ENCODE measurements around the gene TBC1D17. TPM values are rescaled to one million over a fixed set of nuclear protein-coding genes. Genes with fewer than 3 reads are reported as not detected.
A peak's percentile ranks its signal among the peaks of the same experiment; 100 is the strongest.

The TBC1D17 gene
- total and polyA plus RNA-seq, 8 donors: 10.5 to 77.1 (median 35.3) TPM

DNA sequence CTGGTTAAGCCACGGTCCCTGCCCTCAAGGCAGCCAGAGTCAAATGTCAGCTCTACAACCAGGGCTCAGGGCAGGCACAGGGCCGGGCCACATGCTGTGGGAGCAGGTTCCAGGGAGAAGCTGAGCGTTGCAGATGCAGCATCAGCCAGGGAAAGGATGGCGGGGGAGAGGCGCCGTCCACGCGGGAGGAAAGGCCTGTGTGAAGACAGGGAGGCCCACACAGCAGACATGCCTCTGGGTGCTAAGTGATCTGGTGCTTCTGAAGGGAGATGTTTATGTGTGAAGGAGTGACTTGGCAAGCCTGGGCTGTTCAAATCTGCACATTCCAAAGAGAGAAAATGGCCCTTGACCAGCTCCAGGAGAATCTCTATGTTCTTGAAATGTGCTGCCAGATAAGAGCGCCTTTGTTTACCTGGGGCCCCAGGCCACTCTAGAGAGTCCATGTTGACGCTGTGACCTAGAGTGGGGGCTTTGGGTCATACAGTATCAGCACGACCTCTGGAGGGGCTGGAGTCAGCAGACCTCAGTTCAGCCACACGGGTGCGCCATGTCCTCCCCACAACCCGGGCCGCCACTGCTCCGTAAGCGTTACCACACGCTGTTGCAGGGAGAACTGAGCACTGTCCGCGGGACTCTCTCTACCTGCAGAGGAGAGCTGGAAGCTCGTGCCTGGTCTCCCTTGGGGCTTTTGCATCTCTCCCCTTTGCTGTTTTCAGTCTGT, 35.6 kb downstream of the TBC1D17 start:
- intact Hi-C loops (cut with DNase I; ENCODE audit: low total_unique reads): no loop called here
- TF ChIP-seq, protein P1, sequence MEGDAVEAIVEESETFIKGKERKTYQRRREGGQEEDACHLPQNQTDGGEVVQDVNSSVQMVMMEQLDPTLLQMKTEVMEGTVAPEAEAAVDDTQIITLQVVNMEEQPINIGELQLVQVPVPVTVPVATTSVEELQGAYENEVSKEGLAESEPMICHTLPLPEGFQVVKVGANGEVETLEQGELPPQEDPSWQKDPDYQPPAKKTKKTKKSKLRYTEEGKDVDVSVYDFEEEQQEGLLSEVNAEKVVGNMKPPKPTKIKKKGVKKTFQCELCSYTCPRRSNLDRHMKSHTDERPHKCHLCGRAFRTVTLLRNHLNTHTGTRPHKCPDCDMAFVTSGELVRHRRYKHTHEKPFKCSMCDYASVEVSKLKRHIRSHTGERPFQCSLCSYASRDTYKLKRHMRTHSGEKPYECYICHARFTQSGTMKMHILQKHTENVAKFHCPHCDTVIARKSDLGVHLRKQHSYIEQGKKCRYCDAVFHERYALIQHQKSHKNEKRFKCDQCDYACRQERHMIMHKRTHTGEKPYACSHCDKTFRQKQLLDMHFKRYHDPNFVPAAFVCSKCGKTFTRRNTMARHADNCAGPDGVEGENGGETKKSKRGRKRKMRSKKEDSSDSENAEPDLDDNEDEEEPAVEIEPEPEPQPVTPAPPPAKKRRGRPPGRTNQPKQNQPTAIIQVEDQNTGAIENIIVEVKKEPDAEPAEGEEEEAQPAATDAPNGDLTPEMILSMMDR (IDR thresholded peaks at IDR 0.05): no peak
- no peak for TF ChIP-seq POLR2AphosphoS5 (IDR thresholded peaks at IDR 0.05)
- no peak for TF ChIP-seq POLR2A (IDR thresholded peaks at IDR 0.05)
- TF ChIP-seq EP300 (IDR thresholded peaks at IDR 0.05): no peak
- Histone ChIP-seq H3K9me3 (no peaks in the 10 kb centered on the region), H3K36me3 (peaks cover 13 to 87% (median 77%) of the 10 kb centered on the region in 4 donors), H3K4me3 (no peak overlapping the region), H3K27ac (no peak overlapping the region), H3K4me1 (peaks cover 0 to 14% (median 6%) of the 10 kb centered on the region in 4 donors), H3K27me3 (no peaks in the 10 kb centered on the region)
- DNase-seq: peak in 1 of 2 donors; percentile 53
- WGBS, 5 donors: 71 to 76% (median 75%) methylated on average over 17 to 21 of the region's 21 CpGs

DNA sequence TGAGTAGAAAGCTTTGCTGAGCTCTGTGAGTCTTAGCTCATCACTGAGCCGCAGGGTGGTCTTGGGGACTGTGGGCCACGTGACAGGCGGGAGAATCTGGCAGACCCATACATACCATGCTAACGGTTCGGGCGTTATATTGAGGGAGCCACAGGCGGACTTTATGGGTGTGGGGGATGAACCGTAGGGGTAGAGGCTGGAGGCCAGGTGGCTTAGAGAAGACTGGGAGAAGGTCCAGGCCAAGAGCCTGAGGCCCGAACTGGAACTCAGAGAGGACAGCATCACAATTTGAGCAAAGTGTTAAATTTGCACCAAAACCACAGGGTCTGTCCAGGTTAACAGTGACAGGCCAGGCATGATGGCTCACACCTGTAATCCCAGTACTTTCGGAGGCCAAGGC, 36.2 kb downstream of the TBC1D17 start:
- TF ChIP-seq POLR2AphosphoS5 (IDR thresholded peaks at IDR 0.05): no peak
- TF ChIP-seq, protein P1 (IDR thresholded peaks at IDR 0.05): no peak
- TF ChIP-seq EP300 (IDR thresholded peaks at IDR 0.05): no peak
- no peak for TF ChIP-seq POLR2A (IDR thresholded peaks at IDR 0.05)
- WGBS, 5 donors: 86 to 94% (median 91%) methylated on average over 10 of the region's 10 CpGs
- H3K9me3 ChIP-seq: no peaks in the 10 kb centered on the region
- DNase-seq: no peak
- no peaks in the 10 kb centered on the region for H3K27me3 ChIP-seq
- H3K4me1 ChIP-seq: peaks cover 0 to 14% (median 6%) of the 10 kb centered on the region in 4 donors
- peaks cover 7 to 87% (median 76%) of the 10 kb centered on the region in 4 donors for H3K36me3 ChIP-seq
- no peak overlapping the region for H3K4me3 ChIP-seq
- intact Hi-C loops (cut with DNase I; ENCODE audit: low total_unique reads): no loop called here
- no peak overlapping the region for H3K27ac ChIP-seq

DNA sequence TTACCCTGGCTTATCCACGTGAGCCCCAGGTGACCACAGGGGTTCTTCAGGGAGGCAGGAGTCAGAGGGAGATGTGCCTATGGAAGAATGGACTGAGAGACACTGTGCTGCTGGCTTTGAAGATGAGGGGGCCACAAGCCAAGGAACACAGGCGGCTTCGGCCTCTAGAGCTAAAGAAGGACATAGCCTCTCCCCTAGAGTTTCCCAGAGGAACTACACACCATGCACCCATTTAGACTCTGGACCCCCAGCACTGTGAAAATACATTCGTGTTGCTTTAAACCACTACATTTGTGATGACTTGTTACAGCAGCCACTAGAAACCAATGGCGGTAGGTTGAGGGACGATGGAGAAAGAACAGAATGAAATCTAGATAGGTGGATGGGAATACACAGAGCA, 37.8 kb downstream of the TBC1D17 start:
- H3K27me3 ChIP-seq: no peaks in the 10 kb centered on the region
- H3K9me3 ChIP-seq: no peaks in the 10 kb centered on the region
- WGBS, 5 donors: 96 to 100% (median 99%) methylated on average over 6 of the region's 6 CpGs
- H3K4me3 ChIP-seq: no peak overlapping the region
- peaks cover 0 to 14% (median 6%) of the 10 kb centered on the region in 4 donors for H3K4me1 ChIP-seq
- intact Hi-C loops (cut with DNase I; ENCODE audit: low total_unique reads): no loop called here
- DNase-seq: no peak
- peaks cover 0 to 87% (median 65%) of the 10 kb centered on the region in 4 donors for H3K36me3 ChIP-seq
- TF ChIP-seq, protein P1 (IDR thresholded peaks at IDR 0.05): no peak
- H3K27ac ChIP-seq: no peak overlapping the region

DNA sequence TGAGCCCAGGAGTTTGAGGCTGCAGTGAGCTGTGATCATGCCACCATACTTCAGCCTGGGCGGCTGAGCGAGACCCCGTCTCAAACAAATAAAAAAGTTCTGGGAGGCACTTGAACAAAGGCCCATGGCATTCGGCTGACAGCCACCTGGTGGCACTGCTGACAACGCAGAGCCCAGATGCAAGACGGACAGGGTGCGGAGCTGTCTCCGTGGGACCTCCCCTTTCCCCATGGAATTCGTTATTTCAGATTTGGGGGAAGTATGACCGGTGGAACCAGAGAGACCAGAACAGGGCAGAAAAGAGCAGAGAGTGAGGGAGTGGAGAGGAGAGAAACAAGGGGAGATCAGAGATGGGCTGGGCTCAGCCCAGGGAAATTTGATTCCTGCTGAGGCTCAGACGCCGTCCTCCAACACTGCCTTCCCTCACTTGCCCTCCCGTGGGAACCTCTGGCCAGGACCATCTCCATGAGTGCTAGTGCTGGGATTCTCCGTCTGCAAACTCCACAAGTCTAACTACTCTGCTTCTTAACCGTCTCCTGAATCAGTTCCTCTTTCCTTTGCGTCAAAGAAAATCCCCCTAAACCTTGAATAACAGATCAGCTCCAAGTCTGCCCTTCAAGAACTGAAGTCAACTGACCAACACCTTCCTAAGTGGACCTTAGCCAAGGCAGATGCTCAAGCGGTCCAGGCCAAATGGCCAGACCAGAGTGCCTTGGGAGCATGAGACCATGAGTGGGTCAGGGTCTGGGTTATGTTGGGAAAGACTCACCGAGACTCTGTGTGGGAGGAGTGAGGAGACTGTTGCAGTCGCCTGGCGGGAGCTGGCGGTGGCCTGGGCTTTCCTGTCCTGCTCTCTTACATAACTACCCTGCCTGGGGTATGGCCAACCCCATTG, 39.6 kb downstream of the TBC1D17 start:
- Histone ChIP-seq H3K27me3 (no peaks in the 10 kb centered on the region), H3K9me3 (no peaks in the 10 kb centered on the region), H3K4me3 (no peak overlapping the region), H3K27ac (no peak overlapping the region), H3K4me1 (peaks cover 0 to 3% (median 0%) of the 10 kb centered on the region in 4 donors), H3K36me3 (peaks cover 0 to 98% (median 78%) of the 10 kb centered on the region in 4 donors)
- DNase-seq: peak in 1 of 2 donors; percentile 47
- 81 to 87% (median 84%) methylated on average over 21 of the region's 21 CpGs for WGBS, 5 donors
- intact Hi-C loops (cut with DNase I; ENCODE audit: low total_unique reads): no loop called here
- TF ChIP-seq EP300 (IDR thresholded peaks at IDR 0.05): no peak
- TF ChIP-seq POLR2AphosphoS5 (IDR thresholded peaks at IDR 0.05): no peak
- TF ChIP-seq, protein P1 (IDR thresholded peaks at IDR 0.05): no peak
- no peak for TF ChIP-seq POLR2A (IDR thresholded peaks at IDR 0.05)

All from stomach (tissue), 9 donors.